Stimulated activated CD8-positive, alpha-beta memory T cell treated with anti-CD3 and anti-CD28 coated beads, Interleukin-12 subunit alpha, Interleukin-12 subunit beta, amount 100 ng/mL, for 1 hour (primary cell): ENCODE results near the gene GAB1.

Experiments used
- DNase-seq: peaks from one replicate; pipeline ENCODE4 v3.0.0-alpha.2; 2020; ENCODE audit warnings: low read depth

GAB1 gene

GRCh38 chr4:143358923-143359643, 22.4 kb downstream of the GAB1 start:
- DNase-seq: no peak

GRCh38 chr4:143359644-143360193, 23.0 kb downstream of the GAB1 start:
- no peak for DNase-seq

- no peak for DNase-seq
These were observed 24.4 kb downstream of the GAB1 start for GRCh38 chr4:143360838-143361625.

GRCh38 chr4:143362349-143363046, 25.8 kb downstream of the GAB1 start:
- DNase-seq: no peak

- no peak for DNase-seq
These were observed 26.7 kb downstream of the GAB1 start for GRCh38 chr4:143363332-143363731.

GRCh38 chr4:143364063-143364462, 27.4 kb downstream of the GAB1 start:
- no peak for DNase-seq

- DNase-seq: no peak
These were observed 31.2 kb downstream of the GAB1 start for GRCh38 chr4:143367863-143368262.

GRCh38 chr4:143369552-143369951, 32.9 kb downstream of the GAB1 start:
- no peak for DNase-seq

GRCh38 chr4:143372093-143372915, 35.6 kb downstream of the GAB1 start:
- no peak for DNase-seq

- DNase-seq: no peak
These were observed 37.6 kb downstream of the GAB1 start for GRCh38 chr4:143374255-143374654.

GRCh38 chr4:143374771-143375170, 38.1 kb downstream of the GAB1 start:
- DNase-seq: no peak

- no peak for DNase-seq
These were observed 38.8 kb downstream of the GAB1 start for GRCh38 chr4:143375326-143376073.

GRCh38 chr4:143377611-143378099, 41.0 kb downstream of the GAB1 start:
- no peak for DNase-seq

GRCh38 chr4:143380629-143381028, 44.0 kb downstream of the GAB1 start:
- no peak for DNase-seq

GRCh38 chr4:143381189-143382118, 44.8 kb downstream of the GAB1 start:
- no peak for DNase-seq

GRCh38 chr4:143382596-143382995, 45.9 kb downstream of the GAB1 start:
- DNase-seq: no peak

GRCh38 chr4:143383005-143383574, 46.4 kb downstream of the GAB1 start:
- no peak for DNase-seq

GRCh38 chr4:143384381-143384994, 47.8 kb downstream of the GAB1 start:
- DNase-seq: no peak

GRCh38 chr4:143386812-143387211, 50.1 kb downstream of the GAB1 start:
- no peak for DNase-seq
